SK-N-MC (cell line): ENCODE data around the gene JUP.

Source experiments
- EZH2 ChIP-seq: fragments of 200-600 bp; sonication (generic); IDR thresholded peaks from one replicate; pipeline ENCODE4 v1.6.1; 2017; ENCODE audit warnings: antibody characterized with exemption
- FOXP2 ChIP-seq: optimal IDR thresholded peaks from 2 replicates; pipeline ENCODE3; 2011; ENCODE audit warnings: mild to moderate bottlenecking, moderate library complexity; ENCODE audit not compliant: insufficient read depth; ENCODE audit errors: extremely low read length, control extremely low read depth
- POLR2AphosphoS5 ChIP-seq: IDR thresholded peaks from 2 replicates; pipeline ENCODE4 v1.6.1; 2012; ENCODE audit warnings: mild to moderate bottlenecking, low read depth, low read length, borderline replicate concordance

GRCh38 chr17:41810659-41811548, 24.4 kb upstream of the JUP start:
- TF ChIP-seq EZH2 (no peak), POLR2AphosphoS5 (no peak), FOXP2 (no peak)
